ENCODE data around the gene TSHZ2.
"Not testable (repeated sequence)": the region's sequence is repeated elsewhere in the genome, so short reads cannot be mapped to it uniquely, and the experiment has no call there.

The TSHZ2 gene

DNA sequence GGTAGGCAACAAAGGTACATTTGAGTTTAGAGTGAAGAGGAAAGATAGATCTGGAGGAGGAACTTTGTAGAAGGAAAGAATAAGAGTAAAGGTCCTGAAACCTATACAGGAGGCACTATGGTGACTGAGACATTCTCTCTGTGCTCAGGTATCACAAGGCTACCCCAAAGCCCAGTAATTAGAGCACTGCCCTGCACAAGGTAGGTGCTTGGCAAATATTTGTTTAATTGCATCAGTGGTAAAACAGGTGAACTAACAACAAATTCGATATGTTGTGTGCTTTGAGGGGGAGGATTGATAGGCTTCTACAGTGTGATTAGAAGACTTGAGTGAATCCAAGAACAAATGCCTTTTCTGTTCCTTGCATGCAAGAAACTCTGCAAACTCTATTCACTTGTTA is 6.8 kb upstream of the TSHZ2 start:
- no peak for DNase-seq

DNA sequence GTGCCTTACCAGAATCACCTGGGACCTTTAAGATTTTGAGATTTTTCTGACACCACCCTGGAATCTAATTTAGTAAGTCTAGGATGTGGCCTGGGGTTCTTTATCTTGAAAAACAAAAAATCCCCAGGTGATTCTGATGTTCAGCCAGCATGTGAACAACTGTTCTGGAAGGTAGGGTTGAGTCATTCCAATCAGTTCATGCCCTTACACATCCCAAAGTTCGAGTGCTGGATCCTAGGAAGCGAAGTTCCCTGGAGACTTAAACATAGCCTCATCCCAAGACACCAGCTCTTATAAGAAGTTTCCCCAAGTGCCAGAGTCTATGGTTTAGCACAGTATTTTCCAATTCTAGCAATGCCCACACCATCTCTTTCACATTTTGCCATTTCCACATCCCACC is 6.3 kb upstream of the TSHZ2 start:
- no peak for DNase-seq

DNA sequence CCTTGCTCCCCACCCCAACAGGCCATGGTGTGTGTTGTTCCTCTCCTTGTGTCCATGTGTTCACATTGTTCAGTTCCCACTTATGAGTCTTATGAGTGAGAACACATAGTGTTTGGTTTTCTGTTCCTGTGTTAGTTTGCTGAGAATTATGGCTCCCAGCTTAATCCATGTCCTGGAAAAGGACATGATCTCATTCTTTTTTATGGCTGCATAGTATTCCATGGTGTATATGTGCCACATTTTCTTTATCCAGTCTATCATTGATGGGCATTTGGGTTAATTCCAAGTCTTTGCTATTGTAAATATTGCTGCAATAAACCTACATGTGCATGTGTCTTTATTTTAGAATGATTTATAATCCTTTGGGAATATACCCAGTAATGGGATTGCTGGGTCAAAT is 5.6 kb upstream of the TSHZ2 start:
- DNase-seq: not testable (repeated sequence)

DNA sequence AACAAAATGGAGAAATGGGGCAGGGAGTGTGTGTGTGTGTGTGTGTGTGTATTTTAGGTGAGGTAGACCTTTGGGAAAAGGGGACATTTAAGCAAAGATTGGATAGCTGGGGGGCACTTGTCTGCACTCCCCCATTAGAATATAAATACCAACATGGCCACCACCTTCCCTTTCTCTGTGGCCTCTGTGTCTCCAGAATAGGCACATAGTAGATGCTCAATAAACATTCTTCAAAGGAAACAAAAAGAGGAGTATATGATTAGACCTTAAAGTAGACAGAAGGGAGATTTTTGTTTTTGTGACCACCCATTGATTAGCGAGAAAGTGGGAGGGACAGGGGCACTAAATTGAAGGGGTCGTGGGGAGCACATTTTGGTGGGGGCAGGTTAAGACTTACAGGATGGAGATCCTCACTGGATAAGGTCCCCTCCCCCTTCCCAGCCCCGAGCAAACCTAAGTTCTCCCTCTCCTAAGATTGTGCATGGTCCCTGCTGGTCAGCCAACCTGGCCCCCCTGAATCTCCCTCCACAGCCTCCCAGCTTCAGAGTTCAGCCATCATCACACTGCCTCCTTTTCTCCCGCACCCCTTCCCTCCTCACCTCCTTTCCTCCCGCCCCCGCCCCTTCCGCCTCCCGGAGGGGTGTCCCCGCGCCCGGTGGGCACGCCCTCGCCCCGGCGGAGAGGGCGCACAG is 514 bp upstream of the TSHZ2 start:
- no peak for DNase-seq

DNA sequence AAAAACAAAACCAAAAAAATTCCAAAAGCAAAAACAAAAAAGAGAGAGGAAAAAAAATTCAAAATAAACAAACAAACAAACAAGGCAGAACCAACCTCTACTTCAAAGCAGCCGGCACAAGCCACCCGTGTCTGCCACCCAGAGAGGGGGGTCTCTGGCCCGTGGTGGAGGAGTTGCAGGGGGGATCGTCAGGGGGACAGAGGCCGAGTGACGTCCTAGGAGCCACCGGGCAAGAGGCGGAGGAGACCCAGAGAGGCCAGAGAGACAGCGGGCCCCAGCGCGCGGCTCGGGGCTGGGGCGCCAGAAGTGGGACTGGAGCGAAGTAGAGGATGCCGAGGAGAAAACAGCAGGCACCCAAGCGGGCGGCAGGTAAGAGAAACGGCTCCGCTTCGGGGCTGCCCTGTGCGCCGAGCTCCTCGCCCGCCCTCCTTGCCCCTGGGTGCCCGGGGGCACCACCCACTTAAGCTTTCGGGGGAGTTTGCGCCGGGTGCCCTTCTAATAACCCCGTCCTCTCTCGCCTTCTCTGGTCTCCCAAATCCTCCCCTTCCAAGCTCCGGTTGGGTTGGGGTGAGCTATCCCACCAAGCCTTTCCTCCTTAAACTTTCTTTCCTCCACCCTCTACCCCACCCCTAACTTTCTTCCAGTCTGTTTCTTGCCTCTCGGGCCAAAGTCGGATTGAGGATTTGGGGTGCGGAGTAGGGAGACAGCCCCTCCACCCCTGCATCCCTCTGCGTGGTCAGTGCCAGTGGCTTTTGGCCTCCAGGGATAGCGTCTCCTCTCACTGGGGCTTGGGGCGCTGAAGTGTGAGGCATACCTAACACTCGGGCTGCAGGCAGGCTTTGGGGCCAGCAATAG is 1.0 kb downstream of the TSHZ2 start:
- no peak for DNase-seq

DNA sequence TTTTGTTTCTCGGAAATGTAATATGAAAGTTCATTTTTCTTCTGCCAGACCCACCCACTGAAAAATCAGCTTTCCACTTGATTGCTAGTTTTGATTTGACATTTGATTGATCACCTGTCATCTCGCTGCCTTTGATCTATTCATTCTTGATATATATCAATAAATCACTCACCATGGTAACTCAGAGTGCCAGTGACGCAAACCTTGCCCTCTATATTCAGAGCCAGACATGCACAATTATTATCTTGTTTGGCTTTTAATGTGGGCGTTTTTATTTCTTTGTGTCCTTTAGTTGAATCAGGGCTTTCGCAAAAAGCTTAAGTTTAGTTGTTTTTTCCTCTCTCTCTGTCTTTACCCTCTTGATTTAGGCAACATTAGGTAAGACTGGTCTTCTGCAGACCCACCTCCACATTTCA is 2.0 kb downstream of the TSHZ2 start:
- DNase-seq: no peak

DNA sequence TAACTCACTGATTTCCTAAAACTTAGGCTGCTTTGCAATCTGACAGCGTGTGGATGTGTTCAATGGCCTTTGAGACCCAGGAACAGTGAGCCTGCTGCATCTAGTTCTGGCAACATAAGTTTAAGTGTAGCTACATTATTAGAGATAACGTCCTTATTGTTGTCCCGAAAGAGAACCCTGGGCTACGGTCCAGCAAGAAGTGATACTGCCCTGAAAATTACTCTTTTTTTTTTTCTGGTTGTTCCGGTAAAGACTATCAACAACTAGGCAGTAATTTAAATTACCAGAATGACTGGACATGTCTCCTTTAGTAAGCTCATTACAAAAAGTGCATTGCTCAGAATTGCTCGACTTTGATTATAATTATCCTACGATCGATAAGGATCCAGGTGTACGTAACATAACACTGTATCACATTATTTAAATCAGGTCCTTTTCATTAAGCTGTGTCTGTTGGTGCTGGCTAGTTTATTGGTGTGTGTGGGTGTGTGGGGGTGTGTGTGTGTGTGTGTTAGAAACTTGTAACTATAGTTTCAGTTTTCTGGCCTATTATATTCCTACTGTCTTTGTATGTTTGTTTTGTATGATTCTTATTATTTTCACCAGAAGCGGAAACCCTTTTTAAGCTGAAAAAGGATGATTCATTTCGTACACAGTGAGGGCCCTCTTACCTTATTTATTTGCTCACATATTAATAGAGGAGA is 3.0 kb downstream of the TSHZ2 start:
- no peak for DNase-seq

DNA sequence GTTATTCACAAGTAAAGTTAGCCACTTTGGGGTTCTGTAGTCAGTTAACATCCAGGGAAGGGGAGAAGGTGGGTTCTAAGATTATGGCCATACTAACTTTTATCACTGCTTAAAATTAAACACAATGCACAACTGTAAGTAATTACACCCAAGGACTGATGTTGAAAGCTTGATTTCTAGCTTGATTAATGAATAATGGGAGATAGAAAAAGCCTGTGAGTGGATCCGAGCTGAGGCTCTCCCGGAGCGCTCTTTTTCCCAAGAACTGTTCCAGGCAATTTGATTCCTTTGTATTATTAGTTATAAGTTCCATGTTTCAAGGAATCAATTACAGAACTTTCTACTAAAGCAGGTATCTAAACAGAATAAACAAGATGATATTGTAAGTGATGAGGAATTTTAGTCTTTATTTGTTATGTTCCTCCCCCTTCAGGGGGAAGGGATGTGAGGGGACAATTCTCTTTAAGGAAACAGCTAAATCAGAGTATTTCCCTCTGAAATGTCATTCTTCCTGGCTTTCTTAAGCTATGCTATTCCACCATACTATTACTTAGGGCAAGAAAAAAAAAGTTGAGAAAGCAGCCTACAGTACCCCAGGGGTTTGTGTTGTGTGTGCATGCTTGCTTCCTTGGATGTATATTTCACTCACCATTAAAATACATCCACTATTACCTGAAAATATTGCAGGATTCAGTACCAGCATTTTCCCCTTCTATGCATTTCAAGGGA is 3.8 kb downstream of the TSHZ2 start:
- no peak for DNase-seq

DNA sequence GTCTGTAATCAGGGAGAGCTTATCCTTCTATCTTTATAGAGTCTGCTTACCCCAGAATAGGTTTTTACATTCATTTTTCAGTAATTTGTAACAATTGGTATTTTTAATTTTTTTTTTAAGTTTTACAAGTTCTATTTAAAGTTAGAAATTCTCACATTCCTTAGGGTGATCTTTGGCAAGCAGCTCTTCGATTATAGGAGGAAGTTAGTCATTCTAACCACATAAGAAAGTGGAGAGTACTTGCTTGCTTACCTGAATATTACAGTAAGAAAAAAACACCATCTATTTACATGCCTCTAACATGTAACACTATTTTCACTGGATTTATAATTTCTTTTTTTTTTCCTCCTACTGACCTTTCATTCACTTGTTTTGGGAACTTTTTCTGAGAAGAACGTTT is 6.7 kb downstream of the TSHZ2 start:
- DNase-seq: no peak

DNA sequence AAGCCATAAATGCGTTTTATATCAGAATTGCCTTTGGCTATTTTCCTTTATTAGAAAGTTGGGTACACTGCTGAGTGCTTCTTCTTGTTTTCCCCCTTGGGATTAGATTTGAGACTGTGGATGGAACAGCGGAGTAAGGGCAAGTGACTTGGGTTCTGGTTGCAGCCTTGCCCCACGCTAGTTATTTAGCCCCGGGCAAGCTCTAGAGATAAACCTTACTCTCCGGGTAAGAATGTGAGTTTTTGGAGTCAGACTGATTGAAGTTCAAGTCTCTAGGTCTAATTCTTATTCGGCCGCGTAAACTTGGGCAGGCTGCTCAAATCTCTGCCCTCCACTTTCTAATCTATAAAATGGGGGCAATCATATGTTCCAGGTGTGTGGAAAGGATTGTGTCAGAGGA is 8.9 kb downstream of the TSHZ2 start:
- no peak for DNase-seq

DNA sequence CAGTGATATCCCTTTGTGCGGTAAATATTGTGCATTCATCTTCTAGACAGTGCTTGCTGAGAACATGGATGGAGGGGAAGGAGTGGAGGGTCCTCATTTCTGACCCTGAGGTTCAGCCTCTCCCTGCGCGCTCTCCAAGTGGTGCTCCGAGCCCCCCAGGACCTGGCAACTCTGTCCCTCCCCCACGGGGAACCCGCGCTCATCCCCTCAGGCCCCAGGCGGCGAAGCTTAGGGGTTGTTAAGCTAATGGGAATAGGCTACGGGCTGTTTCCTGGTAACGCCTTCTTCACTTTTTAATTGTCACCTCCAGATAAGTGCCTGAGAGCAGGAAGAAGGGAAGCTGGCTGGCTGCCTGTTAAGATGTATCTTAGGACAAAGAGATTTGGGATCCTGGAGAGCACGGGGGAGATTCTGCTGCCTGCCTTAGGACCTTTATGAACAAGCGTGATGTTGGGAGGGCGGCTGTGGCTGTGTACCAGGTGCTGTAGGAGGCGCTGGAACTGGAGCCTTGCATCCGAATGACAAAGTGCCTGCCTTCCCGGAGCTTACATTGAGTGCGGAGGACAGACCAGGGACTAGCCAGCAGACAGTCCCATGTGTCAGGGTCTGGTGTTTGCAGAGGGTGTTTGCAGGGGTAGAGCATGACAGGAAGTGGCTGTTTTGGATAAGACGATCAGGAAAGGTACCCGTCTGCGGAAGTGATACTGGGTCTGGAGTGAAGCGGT is 11.7 kb downstream of the TSHZ2 start:
- DNase-seq: no peak

DNA sequence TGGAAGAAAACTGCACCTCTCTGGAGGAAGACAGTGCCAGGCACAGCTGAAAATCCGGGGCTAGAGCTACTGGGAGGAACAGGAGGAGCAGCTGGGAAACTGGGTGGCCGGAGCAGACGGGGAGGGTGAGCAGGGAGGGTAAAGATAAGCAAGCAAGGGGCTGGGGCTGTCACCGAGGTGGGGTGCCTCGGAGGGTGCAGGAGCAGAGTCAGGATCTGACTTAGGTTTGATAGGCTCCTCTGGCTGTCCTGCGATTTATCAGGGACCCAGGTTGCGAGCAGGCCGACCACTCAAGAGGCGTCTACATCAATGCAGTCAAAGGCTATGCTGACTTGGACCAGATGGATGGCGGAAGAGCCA is 12.3 kb downstream of the TSHZ2 start:
- DNase-seq: no peak

DNA sequence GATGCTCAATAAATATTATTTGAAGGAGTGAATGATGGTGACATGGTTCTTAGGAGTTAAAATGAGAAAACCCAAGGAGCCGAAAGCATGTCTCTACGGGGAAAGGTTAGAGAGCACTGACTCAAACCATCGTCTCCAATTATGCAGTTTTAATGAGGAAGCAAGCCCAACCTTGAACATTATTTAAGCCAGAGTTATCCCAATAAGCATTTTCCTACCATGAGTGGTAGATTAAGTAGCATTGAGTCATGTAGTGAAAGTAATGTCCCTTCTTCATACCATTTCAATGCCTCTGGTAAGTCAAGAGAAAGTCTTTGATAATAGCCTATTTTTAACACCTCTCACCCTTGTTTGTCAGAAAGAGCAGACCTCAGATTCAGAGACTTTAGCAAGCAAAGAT is 13.5 kb downstream of the TSHZ2 start:
- DNase-seq: no peak

DNA sequence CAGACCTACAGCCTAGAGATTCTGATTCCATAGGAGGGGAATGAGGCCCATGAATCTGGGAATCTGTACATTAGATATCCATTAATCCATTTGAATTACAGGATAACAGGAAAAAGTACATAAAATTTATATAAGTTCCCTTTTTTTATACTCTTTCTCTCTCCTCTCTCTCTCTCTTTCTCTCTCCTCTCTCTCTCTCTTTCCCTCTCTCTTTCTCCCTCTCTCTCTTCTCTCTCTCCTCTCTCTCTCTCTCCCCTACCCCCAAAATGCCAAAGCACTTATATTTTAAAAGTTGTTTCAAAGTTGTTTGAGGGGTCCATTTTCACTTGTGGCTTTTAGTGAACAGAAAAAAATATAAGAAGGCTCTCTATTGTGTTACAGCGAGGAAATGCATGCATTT is 15.1 kb downstream of the TSHZ2 start:
- DNase-seq: no peak

DNA sequence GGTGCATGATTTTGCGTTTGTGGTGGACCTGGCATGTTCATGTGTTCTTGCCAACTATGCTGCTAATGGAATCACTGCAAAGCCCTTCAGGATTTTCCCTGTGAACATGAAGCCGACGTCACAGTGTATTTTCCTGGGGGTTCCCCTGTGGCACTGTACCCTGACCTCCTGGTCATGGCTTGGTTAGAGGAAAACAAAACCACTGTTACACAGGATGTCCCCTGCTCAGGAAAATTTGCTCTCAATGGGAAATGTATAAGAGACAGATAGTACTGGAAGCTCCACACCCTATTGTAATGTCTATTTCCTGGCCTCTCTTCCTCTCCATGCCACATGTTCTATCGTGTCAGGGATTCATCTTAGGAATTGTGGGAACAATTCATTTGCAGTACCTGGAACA is 19.7 kb downstream of the TSHZ2 start:
- DNase-seq: no peak

DNA sequence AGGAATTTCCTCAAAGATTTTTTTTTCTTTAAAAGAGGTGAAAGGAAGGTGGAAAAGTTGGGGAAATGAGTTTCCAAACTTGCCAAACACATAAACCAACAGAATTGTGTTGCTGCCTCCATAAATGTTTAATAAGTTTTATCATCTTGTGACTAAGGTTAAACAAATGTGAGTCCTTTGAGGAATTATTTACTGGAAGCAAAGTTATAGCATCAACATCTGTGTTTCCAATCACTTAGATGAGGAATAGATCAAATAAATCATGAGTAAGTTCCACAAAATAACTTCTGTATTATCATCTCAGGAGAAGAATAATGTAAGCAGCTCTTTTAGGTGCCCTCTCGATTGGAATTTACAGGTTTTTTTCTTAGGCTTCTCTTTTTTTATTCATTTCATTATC is 20.5 kb downstream of the TSHZ2 start:
- DNase-seq: no peak

DNA sequence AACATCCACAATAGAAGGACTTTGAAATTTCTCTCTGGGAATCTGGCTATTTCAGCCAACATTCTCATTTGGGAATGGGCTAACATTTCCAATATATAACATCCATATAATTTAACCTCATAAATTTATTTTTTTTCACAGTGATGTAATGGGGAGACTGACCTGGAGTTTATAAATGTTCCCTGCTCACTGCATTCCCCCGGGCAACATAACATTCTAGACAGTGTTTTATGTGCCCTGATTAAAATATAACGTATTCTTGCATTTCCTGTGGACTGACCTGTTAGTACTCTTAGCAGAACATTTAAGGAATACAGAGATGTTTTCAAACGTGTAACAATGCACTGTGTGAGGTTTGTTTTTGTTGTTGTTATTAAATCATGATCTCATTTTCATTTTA is 20.9 kb downstream of the TSHZ2 start:
- DNase-seq: no peak

DNA sequence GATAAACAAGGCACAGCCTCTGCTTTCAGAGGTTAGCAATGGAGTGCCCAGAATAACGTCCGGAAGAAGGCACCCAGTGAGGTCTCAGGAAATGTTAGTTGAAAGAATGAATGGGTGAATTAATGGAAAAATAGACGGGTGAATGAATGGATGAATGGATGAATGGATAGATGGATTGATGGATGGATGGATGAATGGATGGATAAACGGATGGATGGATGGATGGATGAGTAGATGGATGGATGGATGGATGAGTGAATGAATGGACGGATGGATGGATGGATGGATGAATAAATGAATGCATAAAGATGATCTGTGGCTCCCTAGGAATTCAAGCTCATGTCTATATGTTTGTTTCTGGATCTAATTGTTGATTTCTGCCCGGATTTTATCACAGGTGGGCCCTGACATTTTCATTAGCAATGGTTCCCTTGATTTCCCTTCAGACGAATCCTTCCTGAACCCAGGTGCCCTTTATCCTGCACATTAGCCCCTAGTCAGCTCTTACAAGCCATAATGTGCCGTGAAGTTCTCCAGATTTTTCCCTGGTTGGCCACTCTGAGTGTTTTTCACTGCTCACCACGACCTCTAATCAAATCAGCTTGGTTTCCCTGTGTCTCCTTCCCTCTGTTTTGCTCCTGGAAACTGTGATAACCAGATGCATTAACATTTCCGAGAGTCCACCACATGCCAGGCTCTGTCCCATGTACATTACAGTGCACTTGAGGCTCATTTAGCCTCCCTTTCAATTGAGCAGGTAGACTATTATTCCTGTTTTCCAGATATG is 22.2 kb downstream of the TSHZ2 start:
- no peak for DNase-seq

DNA sequence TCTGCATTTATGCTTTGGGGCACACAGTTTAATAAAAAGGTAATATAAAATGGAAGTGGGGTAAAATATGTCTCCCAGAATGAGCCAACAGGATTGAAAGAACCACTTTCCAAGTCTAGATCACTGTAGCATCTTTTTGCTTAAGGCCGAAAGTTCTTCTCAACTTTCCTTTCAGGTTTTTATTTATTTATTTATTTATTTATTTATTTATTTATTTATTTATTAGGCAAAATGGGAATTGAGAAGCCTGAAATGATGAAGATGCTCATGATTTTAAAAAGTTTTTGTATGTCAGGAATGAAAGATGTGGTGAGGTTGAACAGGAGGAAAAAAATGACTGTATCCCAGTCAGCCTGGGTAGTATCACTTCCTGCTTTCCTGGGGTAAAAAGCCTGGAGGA is 24.0 kb downstream of the TSHZ2 start:
- no peak for DNase-seq

DNA sequence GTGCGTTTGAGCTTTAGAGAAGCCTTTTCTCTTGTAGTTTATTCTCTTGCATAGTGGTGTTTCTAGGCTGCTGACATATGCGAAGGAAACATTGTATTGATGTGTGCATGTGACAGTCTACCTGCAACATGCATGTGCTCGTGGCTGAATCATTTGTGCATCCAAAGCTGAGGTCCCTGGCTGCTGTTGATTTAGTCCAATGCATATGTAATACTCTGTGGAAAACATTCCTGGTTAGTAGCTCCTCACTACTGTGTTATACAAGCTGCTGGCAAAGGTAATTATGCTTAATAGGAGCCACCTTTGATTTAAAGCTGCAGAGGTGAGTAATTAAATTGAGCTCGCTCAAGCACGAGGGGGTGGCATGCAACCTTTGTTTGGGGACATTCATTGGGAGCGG is 24.5 kb downstream of the TSHZ2 start:
- no peak for DNase-seq

DNA sequence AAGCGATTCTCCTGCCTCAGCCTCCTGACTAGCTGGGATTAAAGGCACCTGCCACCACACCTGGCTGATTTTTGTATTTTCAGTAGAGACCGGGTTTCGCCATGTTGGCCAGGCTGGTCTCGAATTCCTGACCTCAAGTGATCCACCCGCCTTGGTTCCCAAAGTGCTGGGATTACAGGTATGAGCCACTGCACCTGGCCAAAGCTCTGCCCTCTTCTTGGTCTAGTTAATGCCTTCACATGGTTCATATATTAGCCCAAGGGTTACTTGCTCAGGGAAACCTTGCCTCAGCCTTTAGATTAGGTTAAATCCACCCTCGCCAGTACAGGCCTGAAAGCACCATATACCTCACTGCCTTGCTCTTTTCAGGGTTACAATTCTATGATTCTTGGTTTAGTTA is 26.1 kb downstream of the TSHZ2 start:
- no peak for DNase-seq

DNA sequence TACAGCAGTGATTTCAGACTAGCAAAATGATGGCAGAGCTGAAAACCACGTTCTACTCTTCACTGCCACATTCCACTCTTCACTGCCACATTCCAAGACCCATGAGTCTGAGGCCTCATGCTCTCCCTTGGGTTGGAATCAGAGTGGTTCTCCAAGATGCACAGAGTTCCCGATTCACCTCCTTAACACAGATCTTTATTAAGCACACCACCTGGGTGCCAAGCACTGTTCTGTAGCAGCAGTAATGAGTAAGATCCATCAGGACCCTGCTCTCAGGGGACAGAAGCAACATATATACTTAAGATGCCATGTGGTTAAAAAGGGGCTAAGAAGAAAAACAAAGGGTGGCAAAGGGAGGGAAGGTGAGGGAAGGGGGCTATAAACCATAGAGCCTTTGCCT is 26.9 kb downstream of the TSHZ2 start:
- no peak for DNase-seq
